K562 (cell line): ENCODE data around the gene LMO2. TPM values are rescaled to one million over a fixed set of nuclear protein-coding genes. Genes with fewer than 3 reads are reported as not detected.

Experiments used
- BRCA1 ChIP-seq, 2 experiments: fragments of 450-650 bp in 1 of 2; sonication (generic) in 1 of 2; formaldehyde crosslinking in 1 of 2; IDR thresholded peaks; 2 replicates each; pipeline versions ENCODE4 v1.5.0 to v1.6.1; 2017 to 2020; ENCODE audit warnings: mild to moderate bottlenecking in 1 of 2, missing genetic modification reagents in 1 of 2
- C11orf30 ChIP-seq: fragments of 450-650 bp; IDR thresholded peaks from 2 replicates; pipeline ENCODE4 v1.6.1; 2016; ENCODE audit warnings: low read depth, mild to moderate bottlenecking
- DNMT1 ChIP-seq: fragments of 450-650 bp; IDR thresholded peaks from 2 replicates; pipeline ENCODE4 v1.6.1; 2016; ENCODE audit warnings: antibody characterized with exemption, mild to moderate bottlenecking
- ESRRB ChIP-seq: fragments of 250-450 bp; sonication (Bioruptor Pico); IDR thresholded peaks from 2 replicates; pipeline ENCODE4 v1.5.0; 2020; ENCODE audit warnings: mild to moderate bottlenecking, moderate library complexity, borderline replicate concordance
- FIP1L1 ChIP-seq: fragments of 200-400 bp; formaldehyde crosslinking; IDR thresholded peaks from 2 replicates; pipeline ENCODE4 v1.6.1; 2018; ENCODE audit warnings: mild to moderate bottlenecking, low read depth, low read length; ENCODE audit not compliant: poor library complexity, severe bottlenecking
- MEF2A ChIP-seq: IDR thresholded peaks from 2 replicates; pipeline ENCODE4 v1.6.1; 2011; ENCODE audit warnings: low read depth, mild to moderate bottlenecking, low read length, moderate library complexity; ENCODE audit not compliant: control insufficient read depth
- MEF2D ChIP-seq: conservative IDR thresholded peaks from 2 replicates; pipeline ENCODE4 v1.6.1; 2016; ENCODE audit warnings: low read depth, missing genetic modification characterization, missing compliant biosample characterization
- NR2C2 ChIP-seq, 2 experiments: fragments of 200-800 bp in 1 of 2; sonication (Bioruptor generic) in 1 of 2; sonication (generic) in 1 of 2; formaldehyde crosslinking in 1 of 2; IDR thresholded peaks; 2 replicates each; pipeline versions ENCODE4 v1.6.1 to v1.8.0; 2016 to 2022; ENCODE audit warnings: mild to moderate bottlenecking in 1 of 2, missing compliant biosample characterization in 1 of 2, missing genetic modification characterization in 1 of 2, missing genetic modification reagents in 1 of 2
- PHTF2 ChIP-seq: fragments of 250-450 bp; sonication (Bioruptor Pico); IDR thresholded peaks from 2 replicates; pipeline ENCODE4 v1.5.0; 2021; ENCODE audit warnings: mild to moderate bottlenecking
- SAFB ChIP-seq: fragments of 200-400 bp; formaldehyde crosslinking; IDR thresholded peaks from 2 replicates; pipeline ENCODE4 v1.6.1; 2017; ENCODE audit warnings: low read depth, low read length, borderline replicate concordance
- SUPT5H ChIP-seq: fragments of 450-650 bp; IDR thresholded peaks from 2 replicates; pipeline ENCODE4 v1.6.1; 2016
- TAF1 ChIP-seq: IDR thresholded peaks from 2 replicates; pipeline ENCODE4 v1.6.1; 2011; ENCODE audit warnings: mild to moderate bottlenecking, low read length, moderate library complexity; ENCODE audit not compliant: insufficient read depth, control insufficient read depth, severe bottlenecking; ENCODE audit errors: extremely low read depth
- U2AF1 ChIP-seq: fragments of 200-400 bp; formaldehyde crosslinking; optimal IDR thresholded peaks from 2 replicates; pipeline ENCODE3; 2017; ENCODE audit warnings: mild to moderate bottlenecking, low read depth, low read length, moderate library complexity
- ZMIZ1 ChIP-seq, 2 experiments: fragments of 150-350 bp in 1 of 2; IDR thresholded peaks; 2 replicates each; pipeline ENCODE4 v1.6.1; 2012 to 2016; ENCODE audit warnings: low read depth in 2 of 2, low read length in 2 of 2, mild to moderate bottlenecking in 1 of 2, moderate library complexity in 1 of 2
- ZNF347 ChIP-seq: fragments of 450-650 bp; formaldehyde crosslinking; IDR thresholded peaks from 2 replicates; pipeline ENCODE4 v1.4.0; 2020; ENCODE audit warnings: low read depth, mild to moderate bottlenecking, moderate library complexity
- ZNF592 ChIP-seq: fragments of 450-650 bp; IDR thresholded peaks from 2 replicates; pipeline ENCODE4 v1.6.1; 2017; ENCODE audit warnings: antibody characterized with exemption, mild to moderate bottlenecking
- ZNF695 ChIP-seq: fragments of 450-650 bp; formaldehyde crosslinking; IDR thresholded peaks from 2 replicates; pipeline ENCODE4 v1.4.0; 2020; ENCODE audit warnings: mild to moderate bottlenecking, moderate library complexity
- polyA plus RNA-seq, 8 experiments: library from polyadenylated mRNA; depleted of rRNA in 4 of 8; stranded (reverse) in 5 of 8; unstranded in 3 of 8; fragments of >200 nt; fragmentation: Nextera tagmentation in 2 of 8; fragmentation: Illumina TruSeq in 1 of 8; extraction: Ambion mirVana in 2 of 8; extraction: Trizol in 1 of 8; gene quantifications; 2 replicates each; pipeline versions ENCODE4 v1.2.1 to v1.2.3, GENCODE V29; 2011 to 2014; ENCODE audit warnings: inconsistent platforms in 1 of 8, missing spikeins in 1 of 8
- total RNA-seq, 7 experiments: library from RNA; depleted of rRNA in 6 of 7; stranded (reverse); fragments of >200 nt in 6 of 7; fragmentation: Illumina TruSeq in 2 of 7; extraction: Trizol in 2 of 7; gene quantifications; 2 replicates each; pipeline versions ENCODE4 v1.2.1 to v1.2.3, GENCODE V29; 2011 to 2021; ENCODE audit warnings: low replicate concordance in 1 of 7
- TF ChIP-seq, protein P1 (sequence below): fragments of 250-450 bp; sonication (Bioruptor Pico); IDR thresholded peaks from 2 replicates; pipeline ENCODE4 v1.4.0; 2020

Gene LMO2
- total and polyA plus RNA-seq, 9 of the 15 experiments (the other 6 are each of a cell fraction or from before 2014, with no cell fraction given), result 6.9 to 126 (median 91.5) TPM

GRCh38 chr11:33857933-33858371, 33.9 kb downstream of the LMO2 start (continued):
- TF ChIP-seq ZNF695 (CRISPR knock-in tag), result no peak
- no peak for TF ChIP-seq NR2C2 (CRISPR knock-in tag; IDR thresholded peaks at IDR 0.05)
- no peak for TF ChIP-seq NR2C2 (tag; IDR thresholded peaks at IDR 0.05)
- TF ChIP-seq MEF2A, result no peak
- TF ChIP-seq U2AF1, result no peak
- TF ChIP-seq SAFB, result no peak
- no peak for TF ChIP-seq DNMT1
- TF ChIP-seq ZNF347 (CRISPR knock-in tag), result no peak
- peak; percentile 69; the same call in 1 of the 2 replicates for TF ChIP-seq ZNF592
- TF ChIP-seq MEF2D (tag), result no peak
- no peak for TF ChIP-seq PHTF2 (CRISPR knock-in tag)
- no peak for TF ChIP-seq BRCA1 (IDR thresholded peaks at IDR 0.05)
- no peak for TF ChIP-seq BRCA1 (CRISPR knock-in tag; IDR thresholded peaks at IDR 0.05)
- TF ChIP-seq ESRRB (CRISPR knock-in tag), result no peak
- TF ChIP-seq SUPT5H, result peak; percentile 40; the same call in 1 of the 2 replicates
- TF ChIP-seq, protein P1, sequence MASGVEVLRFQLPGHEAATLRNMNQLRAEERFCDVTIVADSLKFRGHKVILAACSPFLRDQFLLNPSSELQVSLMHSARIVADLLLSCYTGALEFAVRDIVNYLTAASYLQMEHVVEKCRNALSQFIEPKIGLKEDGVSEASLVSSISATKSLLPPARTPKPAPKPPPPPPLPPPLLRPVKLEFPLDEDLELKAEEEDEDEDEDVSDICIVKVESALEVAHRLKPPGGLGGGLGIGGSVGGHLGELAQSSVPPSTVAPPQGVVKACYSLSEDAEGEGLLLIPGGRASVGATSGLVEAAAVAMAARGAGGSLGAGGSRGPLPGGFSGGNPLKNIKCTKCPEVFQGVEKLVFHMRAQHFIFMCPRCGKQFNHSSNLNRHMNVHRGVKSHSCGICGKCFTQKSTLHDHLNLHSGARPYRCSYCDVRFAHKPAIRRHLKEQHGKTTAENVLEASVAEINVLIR (CRISPR knock-in tag), result no peak
- TF ChIP-seq FIP1L1, result no peak
- 0 out of 4 replicates have a peak, but pooled peaks of 1 of the 2 experiments have one; percentile 34 for TF ChIP-seq ZMIZ1 (IDR thresholded peaks at IDR 0.05; ENCODE audit: low read depth in 2 of 2, low read length in 2 of 2)
- no peak for TF ChIP-seq C11orf30
- no peak for TF ChIP-seq TAF1
